Keratinocyte (primary cell): ENCODE results near the gene CALML6. TPM values are rescaled to one million over a fixed set of nuclear protein-coding genes. Genes with fewer than 3 reads are reported as not detected.

ENCODE experiments used
- DNase-seq: peaks from one replicate; pipeline ENCODE4 v3.0.0-alpha.2; 2011; ENCODE audit warnings: low read depth, missing footprints, low spot score
- FAIRE-seq: peaks from 2 replicates; lab custom pipeline; 2011; peaks lifted over from hg19 to GRCh38; lab: Jason Lieb, UNC
- H2AFZ ChIP-seq: 2 replicates; pipeline ENCODE4 v1.6.0; 2012; ENCODE audit warnings: low read length, control low read depth, inconsistent platforms; ENCODE audit not compliant: control insufficient read depth
- H3K27ac ChIP-seq: 2 replicates; pipeline ENCODE4 v1.5.1; 2011; ENCODE audit warnings: low read length; ENCODE audit not compliant: control insufficient read depth, insufficient read depth
- H3K27me3 ChIP-seq: 3 replicates; pipeline ENCODE4 v1.6.0; 2011; ENCODE audit warnings: low read length; ENCODE audit not compliant: control insufficient read depth, insufficient read depth; ENCODE audit errors: extremely low read depth
- H3K36me3 ChIP-seq, 2 experiments: 2 replicates in 1 of 2; 3 replicates in 1 of 2; pipeline ENCODE4 v1.5.1; 2011; ENCODE audit warnings: low read length in 2 of 2, mild to moderate bottlenecking in 1 of 2; ENCODE audit not compliant: control insufficient read depth in 2 of 2, insufficient read depth in 2 of 2; ENCODE audit errors: extremely low read depth in 1 of 2
- H3K4me1 ChIP-seq: 3 replicates; pipeline ENCODE4 v1.5.1; 2011; ENCODE audit warnings: low read length; ENCODE audit not compliant: control insufficient read depth, insufficient read depth; ENCODE audit errors: extremely low read depth
- H3K4me2 ChIP-seq: 3 replicates; pipeline ENCODE4 v1.6.0; 2011; ENCODE audit warnings: low read depth, low read length; ENCODE audit not compliant: control insufficient read depth, insufficient read depth; ENCODE audit errors: extremely low read depth
- H3K4me3 ChIP-seq, 3 experiments: fragments of 200-600 bp in 1 of 3; sonication (generic) in 1 of 3; 2 replicates in 2 of 3; 3 replicates in 1 of 3; pipeline ENCODE4 v1.5.1; 2011 to 2016; ENCODE audit warnings: low read length in 3 of 3, mild to moderate bottlenecking in 3 of 3, control low read depth in 2 of 3, inconsistent platforms in 1 of 3, low read depth in 1 of 3, mixed read lengths in 1 of 3, mixed run types in 1 of 3, moderate library complexity in 1 of 3; ENCODE audit not compliant: control insufficient read depth in 2 of 3, insufficient read depth in 2 of 3; ENCODE audit errors: extremely low read depth in 1 of 3
- H3K79me2 ChIP-seq: 2 replicates; pipeline ENCODE4 v1.6.0; 2012; ENCODE audit warnings: low read length; ENCODE audit not compliant: control insufficient read depth, insufficient read depth
- H3K9ac ChIP-seq: 3 replicates; pipeline ENCODE4 v1.6.0; 2011; ENCODE audit warnings: low read length; ENCODE audit not compliant: control insufficient read depth, insufficient read depth; ENCODE audit errors: extremely low read depth
- H3K9me1 ChIP-seq: 3 replicates; pipeline ENCODE4 v1.6.0; 2011; ENCODE audit warnings: low read length; ENCODE audit not compliant: control insufficient read depth, insufficient read depth; ENCODE audit errors: extremely low read depth
- H3K9me3 ChIP-seq: 2 replicates; pipeline ENCODE4 v1.5.1; 2012; ENCODE audit warnings: low read depth, low read length; ENCODE audit not compliant: control insufficient read depth
- H4K20me1 ChIP-seq: 3 replicates; pipeline ENCODE4 v1.6.0; 2011; ENCODE audit warnings: low read length; ENCODE audit not compliant: control insufficient read depth, insufficient read depth; ENCODE audit errors: extremely low read depth
- CTCF ChIP-seq, 3 experiments: IDR thresholded peaks in 1 of 3; conservative IDR thresholded peaks in 1 of 3; optimal IDR thresholded peaks in 1 of 3; 2 replicates in 2 of 3; 3 replicates in 1 of 3; pipeline versions ENCODE3 to v1.5.1; 2011; ENCODE audit warnings: low read length in 3 of 3, mild to moderate bottlenecking in 3 of 3, moderate library complexity in 2 of 3, control low read depth in 1 of 3, inconsistent platforms in 1 of 3; ENCODE audit not compliant: insufficient read depth in 2 of 3; ENCODE audit errors: extremely low read depth in 1 of 3
- EZH2 ChIP-seq: IDR thresholded peaks from one replicate; pipeline ENCODE4 v1.6.1; 2012; ENCODE audit warnings: inconsistent platforms, mild to moderate bottlenecking, low read length, moderate library complexity
- dilution Hi-C: fragments of 300-500 bp; cut with MboI; formaldehyde crosslinking; loops from one replicate; pipeline ENCODE4 v1.7.0; 2020; ENCODE audit warnings: low sequenced_read_pairs; ENCODE audit not compliant: extremely low pct_ligation_motif_present
- polyA plus RNA-seq, 5 experiments: library from polyadenylated mRNA; depleted of rRNA in 3 of 5; stranded (reverse) in 3 of 5; stranded (forward) in 1 of 5; unstranded in 1 of 5; fragments of >200 nt; gene quantifications; 1 replicate in 1 of 5; 2 replicates in 3 of 5; 3 replicates in 1 of 5; pipeline versions ENCODE4 v1.2.1 to v1.2.3, GENCODE V29; 2011 to 2012; ENCODE audit warnings: missing spikeins in 2 of 5, low read depth in 1 of 5, low replicate concordance in 1 of 5

The CALML6 gene
- polyA plus RNA-seq, 1 donor (not counting 4 experiments of a cell fraction or from before 2014, with no cell fraction given): 0.08 TPM

- dilution Hi-C loops: no loop called here
- H4K20me1 ChIP-seq: no peaks in the 10 kb centered on the region
- no peaks in the 10 kb centered on the region for H3K79me2 ChIP-seq
- FAIRE-seq: no peak
- no peak overlapping the region for H3K9ac ChIP-seq
- H3K9me1 ChIP-seq: no peaks in the 10 kb centered on the region
- no peaks in the 10 kb centered on the region for H3K36me3 ChIP-seq
- H3K4me3 ChIP-seq: no peak overlapping the region
- no peak overlapping the region for H2AFZ ChIP-seq
- H3K4me1 ChIP-seq: no peaks in the 10 kb centered on the region
- TF ChIP-seq EZH2 (no peak), CTCF (optimal IDR thresholded peaks at IDR 0.05 in 1 of 3, IDR thresholded peaks at IDR 0.05 in 1 of 3, conservative IDR thresholded peaks at IDR 0.05 in 1 of 3; ENCODE audit: extremely low read depth in 1 of 3, insufficient read depth in 2 of 3, low read length in 3 of 3) (no peak)
- H3K27me3 ChIP-seq: peaks cover 6% of the 10 kb centered on the region
- no peak for DNase-seq
- no peak overlapping the region for H3K27ac ChIP-seq
- H3K4me2 ChIP-seq: no peak overlapping the region
- peaks cover 4% of the 10 kb centered on the region for H3K9me3 ChIP-seq
Measured at GRCh38 chr1:1937061-1937460, 22.0 kb downstream of the CALML6 start.

- Histone ChIP-seq H3K27ac (no peak overlapping the region), H3K4me2 (no peak overlapping the region), H3K4me1 (peaks cover 3% of the 10 kb centered on the region), H3K36me3 (no peaks in the 10 kb centered on the region), H3K79me2 (no peaks in the 10 kb centered on the region), H4K20me1 (no peaks in the 10 kb centered on the region), H2AFZ (no peak overlapping the region), H3K9ac (no peak overlapping the region), H3K9me1 (no peaks in the 10 kb centered on the region), H3K27me3 (peaks cover 9% of the 10 kb centered on the region), H3K9me3 (peaks cover 4% of the 10 kb centered on the region), H3K4me3 (no peak overlapping the region)
- DNase-seq: no peak
- no peak for FAIRE-seq
- dilution Hi-C loops: no loop called here
- no peak for TF ChIP-seq EZH2
- TF ChIP-seq CTCF (optimal IDR thresholded peaks at IDR 0.05 in 1 of 3, IDR thresholded peaks at IDR 0.05 in 1 of 3, conservative IDR thresholded peaks at IDR 0.05 in 1 of 3; ENCODE audit: extremely low read depth in 1 of 3, insufficient read depth in 2 of 3, low read length in 3 of 3): no peak
Measured at GRCh38 chr1:1937549-1938275, 22.7 kb downstream of the CALML6 start.
